Kidney glomerular epithelial cell (primary cell): ENCODE measurements around the gene TEC.

Source experiments
- DNase-seq: peaks from one replicate; lab custom pipeline; 2025; lab: John Stamatoyannopoulos, UW

The TEC gene

DNA sequence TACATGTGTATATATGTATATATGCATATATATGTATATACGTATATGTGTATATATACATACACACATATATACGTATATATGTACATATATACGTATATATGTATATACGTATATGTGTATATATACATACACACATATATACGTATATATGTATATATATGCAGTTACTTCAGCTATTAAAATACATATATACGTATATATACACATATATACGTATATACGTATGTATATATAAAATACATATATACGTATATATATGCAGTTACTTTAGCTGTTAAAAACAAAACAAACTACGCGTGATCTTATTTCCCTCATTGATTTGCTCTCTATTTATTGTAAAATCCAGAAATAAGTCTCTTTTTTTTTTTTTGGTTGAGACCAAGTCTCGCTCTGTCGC, 149.5 kb downstream of the TEC start:
- DNase-seq = no peak

DNA sequence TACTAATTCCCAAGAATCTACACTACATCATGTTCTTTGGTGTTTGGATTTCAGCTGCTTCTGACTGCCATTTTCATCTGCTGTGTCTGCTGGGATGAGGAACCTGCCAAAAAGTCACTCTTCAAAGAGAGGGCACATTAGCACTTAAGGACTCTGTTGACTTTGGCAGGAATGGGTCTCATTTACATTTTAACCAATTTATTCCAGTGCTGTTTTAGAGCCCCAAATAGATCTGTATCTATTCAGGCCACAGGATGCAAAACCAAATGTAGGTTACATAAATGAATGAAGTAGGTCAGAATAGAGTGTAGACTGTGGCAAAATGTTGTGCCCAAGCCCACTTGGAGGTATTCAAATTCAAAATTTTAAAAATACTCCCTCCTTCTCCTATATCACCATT, 150.0 kb downstream of the TEC start:
- no peak for DNase-seq

DNA sequence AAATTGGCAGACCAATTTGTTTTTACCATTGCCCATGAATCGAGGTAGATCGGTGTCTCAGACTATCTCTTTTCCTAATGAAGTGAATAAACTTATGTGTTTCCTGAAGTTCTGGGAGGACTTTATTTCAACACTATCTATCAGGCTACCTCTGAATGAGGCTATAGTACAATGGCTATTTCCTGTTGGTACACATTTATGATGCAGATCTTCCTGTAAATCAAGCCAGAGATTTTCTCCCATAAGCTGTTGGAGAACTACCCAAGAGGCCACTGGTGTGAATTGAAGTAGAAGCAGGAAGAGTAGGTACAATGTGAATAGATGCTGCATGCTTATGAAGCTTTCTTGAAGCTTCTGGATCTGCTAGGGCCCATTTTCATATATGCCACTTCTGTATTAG, 151.6 kb downstream of the TEC start:
- DNase-seq = no peak

GRCh38 chr4:48116582-48116981, 153.1 kb downstream of the TEC start:
- no peak for DNase-seq

GRCh38 chr4:48114412-48114811, 155.2 kb downstream of the TEC start:
- no peak for DNase-seq

GRCh38 chr4:48112017-48112667, 157.5 kb downstream of the TEC start:
- peak; percentile 9 for DNase-seq

- DNase-seq = no peak
Observed at GRCh38 chr4:48110452-48110978, 159.1 kb downstream of the TEC start.

DNA sequence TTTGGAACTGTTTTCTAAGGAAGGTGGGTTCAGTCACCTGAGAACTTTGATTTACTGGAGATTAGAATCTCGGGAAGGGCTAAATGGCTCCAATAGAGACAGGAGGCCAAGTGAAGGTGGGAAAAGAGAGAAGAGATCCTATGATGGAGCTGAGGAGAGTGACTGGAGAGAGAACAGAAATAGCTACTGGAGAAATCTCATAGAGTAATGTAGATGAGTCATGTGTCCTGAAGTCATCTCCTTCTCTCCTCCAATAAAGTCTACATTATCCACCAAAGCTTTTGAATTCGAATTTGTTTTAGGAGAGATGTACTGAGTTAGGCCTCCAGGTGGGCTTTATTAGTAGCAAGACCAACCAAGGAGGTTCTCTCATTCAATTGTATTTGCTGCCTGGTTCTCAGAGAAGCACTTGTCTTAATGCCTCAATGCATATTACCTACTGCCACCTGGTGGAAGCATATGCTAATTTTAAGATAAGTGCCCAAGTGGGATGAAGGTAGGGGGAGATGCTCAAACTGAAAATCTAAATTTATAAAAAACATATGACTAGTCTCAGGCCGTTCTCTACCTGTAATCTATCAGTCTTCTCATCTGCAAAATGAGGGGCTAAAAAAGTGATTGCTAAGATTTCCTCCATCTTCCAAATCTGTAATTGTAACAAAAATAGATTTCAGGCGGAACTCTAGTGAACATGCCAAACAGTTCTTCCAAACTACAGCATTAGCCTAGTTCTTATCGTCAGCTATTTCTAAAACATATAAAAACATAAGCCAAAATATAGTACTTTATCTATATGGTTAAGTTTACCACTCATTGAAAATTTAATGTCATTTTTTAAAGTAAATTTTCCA, 160.0 kb downstream of the TEC start:
- DNase-seq = peak; percentile 51

DNA sequence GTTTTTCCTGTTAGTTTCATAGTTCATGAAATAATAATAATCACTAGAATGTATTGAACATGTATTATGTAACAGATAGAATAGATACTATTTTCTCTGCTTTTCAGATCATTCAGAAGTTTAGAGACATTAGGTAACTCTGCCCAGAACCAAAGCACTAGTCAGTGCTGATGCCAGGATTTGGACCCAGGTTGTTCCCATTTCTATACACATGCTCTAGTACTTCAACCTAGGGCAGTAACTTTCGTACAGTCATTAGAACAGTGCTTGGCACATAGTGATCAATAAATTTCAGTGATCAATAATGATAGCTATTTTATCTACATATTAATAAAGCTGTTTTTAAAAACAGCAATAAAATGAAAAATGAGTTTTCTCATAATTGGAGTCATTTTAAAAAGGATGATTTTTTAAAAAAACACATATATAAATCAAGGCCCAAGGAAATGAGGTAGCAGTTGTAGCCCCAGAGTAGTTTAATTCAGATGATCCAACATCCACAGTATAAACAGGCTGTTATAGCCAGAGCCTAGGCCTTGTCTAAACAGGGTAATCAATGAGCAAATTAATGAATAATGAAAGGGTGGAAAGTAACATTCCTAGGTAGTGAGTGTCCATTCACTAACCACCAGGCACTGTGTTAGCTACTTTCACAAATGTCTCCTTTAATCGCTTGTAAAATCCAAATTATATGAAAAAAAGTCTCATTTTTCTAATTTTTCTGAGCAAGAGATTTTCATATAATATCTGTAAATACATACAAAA, 161.1 kb downstream of the TEC start:
- peak; percentile 58 for DNase-seq

GRCh38 chr4:48105230-48105629, 164.4 kb downstream of the TEC start:
- DNase-seq = no peak

DNA sequence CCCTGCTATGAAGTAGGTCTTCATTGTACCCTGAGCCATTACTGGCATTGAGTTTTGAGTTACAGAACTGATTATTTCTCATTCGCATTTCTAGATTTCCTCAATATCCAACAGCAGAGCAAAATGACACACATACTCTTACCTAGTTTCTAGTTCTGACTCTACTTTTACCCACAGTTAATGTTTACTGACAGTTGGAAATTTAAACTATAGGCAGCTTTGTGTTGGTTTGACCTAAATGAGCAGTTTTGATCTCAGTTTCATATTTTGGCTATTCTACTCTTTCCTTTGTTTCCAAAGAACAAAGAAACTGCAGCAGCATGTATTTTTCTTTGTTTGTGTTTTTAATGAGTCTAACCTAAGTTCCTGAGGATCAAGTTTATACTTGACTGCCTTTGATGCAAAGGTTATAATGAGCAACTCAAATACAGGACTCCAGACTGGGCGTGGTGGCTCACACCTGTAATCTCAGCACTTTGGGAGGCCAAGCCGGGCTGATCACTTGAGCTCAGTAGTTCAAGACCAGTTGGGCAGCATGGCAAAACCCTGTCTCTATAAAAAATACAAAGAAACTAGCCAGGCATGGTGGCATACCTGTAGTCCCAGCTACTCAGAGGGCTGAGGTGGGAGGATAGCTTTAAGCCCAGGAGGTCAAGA, 166.0 kb downstream of the TEC start:
- DNase-seq = no peak

- DNase-seq = no peak
Observed at GRCh38 chr4:48102303-48102702, 167.3 kb downstream of the TEC start.

DNA sequence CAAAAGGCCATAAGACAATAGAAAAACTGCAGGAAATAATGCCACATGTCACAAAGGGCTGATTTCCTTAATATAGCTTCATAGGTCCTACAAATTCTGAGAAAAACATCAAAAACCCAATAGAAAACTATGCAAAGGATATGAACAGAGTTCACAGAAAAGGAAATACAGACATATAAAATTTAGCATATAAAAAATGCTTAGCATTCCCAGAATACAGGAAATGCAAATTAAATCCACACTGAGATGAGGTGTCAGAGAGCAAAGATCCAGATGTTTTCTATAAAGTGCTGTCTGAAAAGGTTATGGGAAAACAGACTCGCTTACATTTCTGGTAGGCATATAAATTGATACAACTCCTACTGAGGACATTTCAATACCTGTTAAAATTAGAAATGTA, 169.4 kb downstream of the TEC start:
- DNase-seq = no peak

GRCh38 chr4:48095441-48095840, 174.2 kb downstream of the TEC start:
- no peak for DNase-seq

DNA sequence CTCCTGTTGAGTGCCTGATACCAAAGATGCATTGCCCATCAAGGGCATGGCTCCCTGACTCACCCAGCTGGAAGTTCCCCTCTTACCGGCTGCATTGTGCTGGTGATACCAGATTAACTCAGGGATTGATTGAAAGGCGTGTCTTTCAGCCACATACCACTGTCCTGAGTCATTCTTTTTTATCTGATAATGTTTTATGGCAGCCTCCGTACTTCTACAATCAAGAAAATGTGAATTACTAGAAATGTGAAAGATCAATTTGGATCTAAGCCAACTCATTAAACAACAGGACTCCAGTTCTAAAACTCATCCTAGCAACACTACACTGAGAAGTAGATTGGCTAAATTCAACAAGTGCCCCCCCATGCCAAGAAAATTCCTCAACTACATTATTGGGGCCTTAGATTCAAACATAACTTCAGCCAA, 175.6 kb downstream of the TEC start:
- DNase-seq = peak; percentile 62

DNA sequence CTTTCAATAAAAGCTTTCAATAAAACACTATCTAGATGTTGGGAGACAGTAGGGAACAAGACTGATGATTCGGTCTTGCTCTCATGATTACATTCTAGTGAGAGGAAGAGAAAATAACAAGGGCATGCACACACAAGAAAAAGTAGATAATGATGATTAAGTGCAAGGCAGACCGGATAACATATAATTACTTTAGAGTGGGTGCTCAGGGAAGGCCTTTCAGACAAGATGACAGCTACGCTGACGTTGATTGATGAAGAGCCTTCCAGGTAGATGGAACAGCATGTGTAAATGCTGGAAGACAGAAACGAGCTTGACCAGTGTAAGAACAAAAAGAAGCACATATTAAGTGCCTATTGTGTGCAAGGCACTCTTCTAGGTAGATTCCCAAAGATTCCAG, 179.0 kb downstream of the TEC start:
- DNase-seq = no peak

- no peak for DNase-seq
Observed at GRCh38 chr4:48085821-48086589, 183.6 kb downstream of the TEC start.
